Small intestine (tissue), 7 donors: ENCODE measurements around the gene SRPRA. TPM values are rescaled to one million over a fixed set of nuclear protein-coding genes. Genes with fewer than 3 reads are reported as not detected.
"Not testable (repeated sequence)": the region's sequence is repeated elsewhere in the genome, so short reads cannot be mapped to it uniquely, and the experiment has no call there.

Experiments
- DNase-seq, 2 donors: peaks; one replicate each; pipeline versions ENCODE4 v3.0.0 to v3.0.0-alpha.2; 2013
- FAIRE-seq: peaks from 2 replicates; lab custom pipeline; 2012; peaks lifted over from hg19 to GRCh38; lab: Jason Lieb, UNC
- H3K27ac ChIP-seq, 3 donors: one replicate each; pipeline ENCODE4 v1.5.1; 2013; ENCODE audit warnings: low read length in 2 of 3, mild to moderate bottlenecking in 2 of 3, control low read depth in 1 of 3, inconsistent platforms in 1 of 3, low read depth in 1 of 3, moderate library complexity in 1 of 3
- H3K27me3 ChIP-seq, 3 donors: one replicate each; pipeline ENCODE4 v1.6.1; 2013; ENCODE audit warnings: low read length in 3 of 3, inconsistent platforms in 1 of 3; ENCODE audit not compliant: control insufficient read depth in 3 of 3, insufficient read depth in 3 of 3
- H3K36me3 ChIP-seq, 3 donors: one replicate each; pipeline ENCODE4 v1.6.1; 2013; ENCODE audit warnings: low read length in 3 of 3, inconsistent platforms in 1 of 3, low read depth in 1 of 3, mild to moderate bottlenecking in 1 of 3, moderate library complexity in 1 of 3; ENCODE audit not compliant: control insufficient read depth in 3 of 3, insufficient read depth in 2 of 3
- H3K4me1 ChIP-seq, 3 donors: one replicate each; pipeline ENCODE4 v1.6.1; 2013; ENCODE audit warnings: low read length in 2 of 3, inconsistent platforms in 1 of 3, low read depth in 1 of 3, mild to moderate bottlenecking in 1 of 3, moderate library complexity in 1 of 3; ENCODE audit not compliant: control insufficient read depth in 3 of 3, insufficient read depth in 2 of 3
- H3K4me3 ChIP-seq, 3 donors: one replicate each; pipeline ENCODE4 v1.5.1; 2013; ENCODE audit warnings: low read length in 3 of 3, control low read depth in 1 of 3, inconsistent platforms in 1 of 3, low read depth in 1 of 3, mild to moderate bottlenecking in 1 of 3, moderate library complexity in 1 of 3
- H3K9me3 ChIP-seq, 2 donors: one replicate each; pipeline ENCODE4 v1.6.1; 2013; ENCODE audit warnings: low read depth in 1 of 2, low read length in 1 of 2; ENCODE audit not compliant: control insufficient read depth in 2 of 2, insufficient read depth in 1 of 2
- WGBS, 3 donors: extraction: QIAGEN DNeasy Blood & Tissue Kit; methylation state at CpG; one replicate each; pipeline ENCODE4 v1.1.7; 2013; 5-methylcytosine and 5-hydroxymethylcytosine counted together
- polyA plus RNA-seq, 4 donors: library from polyadenylated mRNA; stranded (reverse) in 3 of 4; unstranded in 1 of 4; fragments of 200-250 nt in 3 of 4; fragments of 120-200 nt in 1 of 4; gene quantifications; one replicate each; pipeline versions ENCODE4 v1.2.1 to v1.2.3, GENCODE V29; 2013
- donor health status: healthy with polysubstance abuse.
- donor health status: control.
- donor health status: control.
- donor health status: Bipolar disorder and iron deficiency.
- donor health status: healthy.

Gene SRPRA
- polyA plus RNA-seq, 4 donors, result 20.0 to 74.2 (median 35.8) TPM

DNA sequence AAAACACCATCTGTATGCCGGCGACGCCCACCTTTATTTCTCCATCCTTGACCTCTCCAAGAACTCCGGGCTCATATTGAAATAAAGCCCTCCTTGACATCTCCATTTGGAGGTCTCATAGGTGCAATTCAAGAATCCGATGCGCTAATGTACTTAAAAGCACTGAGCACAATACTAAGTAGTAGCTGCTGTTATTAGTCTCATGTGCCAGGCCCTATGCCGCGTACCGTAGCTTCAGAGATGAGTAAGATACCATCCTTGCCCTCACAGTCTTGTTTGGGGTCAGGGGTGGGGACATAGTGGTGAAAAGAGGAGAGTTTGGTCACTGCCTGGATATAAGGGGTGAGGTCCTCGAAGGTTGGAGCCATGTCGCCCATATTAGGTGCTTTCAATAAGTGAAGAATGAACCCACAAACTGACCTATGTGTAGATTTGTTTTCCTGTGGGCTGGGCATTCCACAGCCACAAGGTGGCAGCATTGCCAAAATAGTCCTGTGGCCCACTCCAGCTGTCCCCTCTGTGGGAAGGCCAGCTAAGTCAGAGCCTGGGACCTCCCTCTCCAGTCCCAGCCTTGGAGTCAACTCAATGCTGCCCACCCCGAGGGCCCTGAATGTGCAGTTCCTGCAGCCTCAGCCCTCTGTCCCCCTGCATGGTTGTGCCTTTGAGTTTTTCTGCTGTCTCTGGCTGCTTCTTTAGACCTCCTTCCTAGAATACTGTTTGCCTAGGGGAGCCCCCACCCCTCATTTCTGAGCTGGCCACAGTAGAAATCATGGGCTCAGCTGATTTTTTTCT lies 41.7 kb upstream of the SRPRA start:
- WGBS, 3 donors, result 67 to 76% (median 72%) methylated on average over 12 of the region's 12 CpGs
- no peak for FAIRE-seq
- no peak overlapping the region for H3K27ac ChIP-seq

GRCh38 chr11:126308771-126309170 lies 40.1 kb upstream of the SRPRA start:
- H3K4me3 ChIP-seq, FAIRE-seq, H3K9me3 ChIP-seq, H3K27me3 ChIP-seq, DNase-seq, H3K27ac ChIP-seq: not testable (repeated sequence)
- 90 to 99% (median 90%) methylated on average over 4 of the region's 4 CpGs for WGBS, 3 donors
- Histone ChIP-seq H3K36me3 (peaks cover 0 to 18% (median 0%) of the 10 kb centered on the region in 3 donors), H3K4me1 (peaks cover 0 to 12% (median 2%) of the 10 kb centered on the region in 3 donors)

More for the DNA sequence above, 41.7 kb upstream of the SRPRA start:
- Histone ChIP-seq H3K4me1 (peaks cover 0 to 8% (median 0%) of the 10 kb centered on the region in 3 donors), H3K4me3 (no peak overlapping the region), H3K27me3 (no peaks in the 10 kb centered on the region), H3K9me3 (no peaks in the 10 kb centered on the region), H3K36me3 (peaks cover 0 to 18% (median 0%) of the 10 kb centered on the region in 3 donors)
- peak; percentile 55 to 79 for DNase-seq

DNA sequence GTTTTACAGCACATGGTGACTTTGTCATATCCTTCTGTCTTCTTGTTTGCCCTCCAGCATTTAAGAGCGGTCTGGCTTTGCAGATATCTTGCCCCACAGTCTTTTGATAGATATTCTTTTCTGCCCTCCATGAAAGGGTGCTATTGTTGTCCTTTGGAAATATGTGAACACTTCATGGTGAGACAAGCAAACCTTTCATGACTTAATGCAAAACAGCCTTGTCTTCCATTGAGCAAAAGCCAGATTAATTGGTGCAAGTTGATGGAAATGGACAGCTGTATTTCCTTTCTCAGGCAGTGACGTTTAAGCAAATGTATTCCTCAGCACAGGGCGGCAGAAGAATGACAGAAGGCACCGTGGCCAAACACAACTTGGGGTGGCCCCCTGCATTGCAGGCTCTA lies 39.6 kb upstream of the SRPRA start:
- WGBS, 3 donors, result 81 to 89% (median 85%) methylated on average over 4 of the region's 4 CpGs
- peaks cover 0 to 18% (median 0%) of the 10 kb centered on the region in 3 donors for H3K36me3 ChIP-seq
- H3K27me3 ChIP-seq, result no peaks in the 10 kb centered on the region
- H3K9me3 ChIP-seq, result no peaks in the 10 kb centered on the region
- DNase-seq, result no peak
- H3K4me3 ChIP-seq, result no peak overlapping the region
- FAIRE-seq, result no peak
- peaks cover 0 to 14% (median 2%) of the 10 kb centered on the region in 3 donors for H3K4me1 ChIP-seq
- H3K27ac ChIP-seq, result no peak overlapping the region

- H3K27ac ChIP-seq, result no peak overlapping the region
- no peak overlapping the region for H3K4me3 ChIP-seq
- DNase-seq (no peak), FAIRE-seq (no peak)
- no peaks in the 10 kb centered on the region for H3K27me3 ChIP-seq
- peaks cover 0 to 10% (median 2%) of the 10 kb centered on the region in 3 donors for H3K4me1 ChIP-seq
- peaks cover 0 to 20% (median 0%) of the 10 kb centered on the region in 3 donors for H3K36me3 ChIP-seq
- H3K9me3 ChIP-seq, result no peaks in the 10 kb centered on the region
- 49 to 79% (median 53%) methylated on average over 5 of the region's 5 CpGs for WGBS, 3 donors
Observed at GRCh38 chr11:126307706-126308105, 39.0 kb upstream of the SRPRA start.

DNA sequence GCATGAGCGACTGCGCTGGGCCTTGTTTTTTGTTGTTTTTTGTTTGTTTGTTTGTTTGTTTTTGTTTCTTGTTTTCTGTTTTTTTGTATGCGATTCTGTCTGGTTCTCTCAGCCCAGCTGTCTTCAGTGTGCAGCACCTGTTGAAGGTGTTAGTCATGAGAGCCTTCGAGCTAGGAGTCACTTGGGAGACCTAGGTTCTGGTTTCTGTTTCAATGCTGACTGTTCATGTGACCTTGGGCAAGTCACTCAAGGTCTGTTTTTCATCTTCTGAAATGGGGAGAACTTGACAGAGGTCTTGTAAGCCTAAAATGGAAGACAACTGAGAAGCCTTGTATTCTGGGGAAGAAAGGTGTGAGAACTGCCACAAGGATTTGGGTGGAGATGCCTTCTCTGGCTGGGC lies 37.0 kb upstream of the SRPRA start:
- DNase-seq, result no peak

GRCh38 chr11:126304457-126305075 lies 35.9 kb upstream of the SRPRA start:
- no peak for FAIRE-seq
- Histone ChIP-seq H3K9me3 (no peaks in the 10 kb centered on the region), H3K4me3 (peak overlapping the region; percentile 49 to 73 (median 66)), H3K36me3 (peaks cover 0 to 17% (median 0%) of the 10 kb centered on the region in 3 donors), H3K4me1 (peaks cover 0 to 8% (median 2%) of the 10 kb centered on the region in 3 donors), H3K27ac (peak overlapping the region in 2 of 3 donors; percentile 70 to 88), H3K27me3 (no peaks in the 10 kb centered on the region)
- DNase-seq, result no peak
- WGBS, 3 donors, result 41 to 55% (median 46%) methylated on average over 12 of the region's 12 CpGs

More for the DNA sequence above, 37.0 kb upstream of the SRPRA start:
- no peak for FAIRE-seq
- Histone ChIP-seq H3K4me3 (no peak overlapping the region), H3K36me3 (peaks cover 0 to 16% (median 0%) of the 10 kb centered on the region in 3 donors), H3K4me1 (peaks cover 0 to 8% (median 2%) of the 10 kb centered on the region in 3 donors), H3K9me3 (no peaks in the 10 kb centered on the region), H3K27ac (no peak overlapping the region), H3K27me3 (no peaks in the 10 kb centered on the region)
- 79 to 84% (median 83%) methylated on average over 4 of the region's 4 CpGs for WGBS, 3 donors

- DNase-seq (peak; percentile 85 to 95), FAIRE-seq (no peak)
- no peaks in the 10 kb centered on the region for H3K27me3 ChIP-seq
- H3K27ac ChIP-seq, result peak within 1 kb of the TSS; percentile 70 to 88 (median 84)
- H3K4me1 ChIP-seq, result peaks cover 0 to 8% (median 2%) of the 10 kb centered on the region in 3 donors
- H3K36me3 ChIP-seq, result peaks cover 0 to 17% (median 0%) of the 10 kb centered on the region in 3 donors
- WGBS, 3 donors, result 1 to 2% (median 2%) methylated on average over 58 to 61 of the region's 61 CpGs
- no peaks in the 10 kb centered on the region for H3K9me3 ChIP-seq
- H3K4me3 ChIP-seq, result peak within 1 kb of the TSS; percentile 49 to 73 (median 66)
Observed at GRCh38 chr11:126303623-126304456, 35.1 kb upstream of the SRPRA start, which contains the start of gene DCPS. Gene DCPS, plus strand, starts transcription at chr11:126304060. Its CDS starts 21 bp downstream, at chr11:126304081.

DNA sequence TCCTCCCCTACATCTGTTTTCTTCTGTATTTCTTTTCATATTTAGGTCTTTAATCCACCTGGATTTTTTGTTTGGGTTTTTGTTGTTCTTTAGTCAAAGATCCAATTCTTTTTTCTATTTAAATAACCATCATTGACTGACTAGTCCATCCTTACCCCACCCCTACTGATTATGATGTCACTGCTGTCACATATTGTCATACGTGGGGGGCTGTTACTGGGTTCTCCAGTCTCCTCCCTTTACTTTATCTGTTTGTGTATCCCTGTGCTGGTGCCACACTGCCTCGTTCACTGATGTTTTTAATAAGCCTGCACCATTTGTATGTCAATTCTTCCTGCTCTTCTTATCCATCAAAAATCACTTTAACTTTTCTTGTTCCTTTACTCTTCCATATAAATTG lies 28.3 kb upstream of the SRPRA start:
- no peak for FAIRE-seq
- 57 to 79% (median 74%) methylated on average over 2 of the region's 2 CpGs for WGBS, 3 donors
- no peak for DNase-seq
- H3K27ac ChIP-seq, result no peak overlapping the region
- peaks cover 6 to 40% (median 10%) of the 10 kb centered on the region in 3 donors for H3K36me3 ChIP-seq
- no peak overlapping the region for H3K4me3 ChIP-seq
- no peaks in the 10 kb centered on the region for H3K4me1 ChIP-seq
- H3K9me3 ChIP-seq, result no peaks in the 10 kb centered on the region
- H3K27me3 ChIP-seq, result no peaks in the 10 kb centered on the region
